GM18498 (cell line): Measurements from ENCODE around the gene CRYBB1.
"Not testable (repeated sequence)": the region's sequence is repeated elsewhere in the genome, so short reads cannot be mapped to it uniquely, and the experiment has no call there.

Source experiments
- ATAC-seq: cut with Tn5 transposase; IDR thresholded peaks from one replicate; pipeline ENCODE4 v1.9.1; 2021; ENCODE audit warnings: mild to moderate bottlenecking, moderate library complexity; ENCODE audit not compliant: unreplicated experiment

Gene CRYBB1

DNA sequence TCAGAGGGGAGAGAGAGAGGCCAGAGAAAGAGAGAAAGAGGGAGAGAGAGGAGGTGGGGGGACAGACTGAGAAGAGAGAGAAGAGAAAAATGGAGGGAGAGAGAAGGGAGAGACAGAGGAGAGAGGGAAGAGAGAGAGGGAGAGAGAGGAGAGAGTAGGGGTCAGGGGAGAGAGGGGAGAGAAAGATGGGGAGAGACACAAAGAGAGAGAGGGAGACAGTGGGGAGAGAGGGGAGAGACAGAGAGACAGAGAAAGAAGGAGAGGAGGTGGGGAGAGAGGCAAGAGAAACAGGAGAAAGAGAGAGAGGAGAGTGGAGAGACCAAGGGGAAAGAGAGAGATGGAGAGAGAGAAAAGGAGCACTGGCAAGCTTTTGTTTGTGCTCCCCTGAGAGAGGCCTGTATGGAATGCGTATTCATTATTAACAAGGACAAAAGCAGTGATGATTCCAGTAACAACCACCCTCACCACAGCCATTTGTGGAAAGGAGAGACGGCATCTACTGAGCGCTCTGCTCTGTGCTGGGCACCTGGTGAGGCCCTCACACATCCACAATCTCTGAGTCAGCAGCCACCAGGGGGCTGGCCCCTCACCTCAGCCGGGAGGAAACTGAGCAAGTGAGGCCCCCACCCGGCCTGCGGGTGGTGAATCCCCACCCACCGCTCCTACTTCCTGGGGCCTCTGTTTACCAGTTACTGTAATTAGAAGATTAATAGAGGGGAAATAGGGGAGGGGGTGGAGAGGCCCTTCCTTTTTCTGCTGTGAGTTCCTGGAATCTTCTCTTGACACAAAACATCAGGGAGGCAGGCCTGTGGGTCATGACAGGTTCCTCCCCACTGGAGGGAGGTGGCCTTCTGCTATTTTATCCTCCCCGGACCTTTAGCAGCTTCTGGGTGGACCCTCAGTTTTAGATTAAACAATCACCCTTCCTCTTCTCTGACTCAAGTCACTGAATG, 24.9 kb upstream of the CRYBB1 start:
- no peak for ATAC-seq

GRCh38 chr22:26636296-26636695, 18.5 kb upstream of the CRYBB1 start:
- ATAC-seq = no peak

GRCh38 chr22:26635117-26635516, 17.3 kb upstream of the CRYBB1 start:
- ATAC-seq = no peak

DNA sequence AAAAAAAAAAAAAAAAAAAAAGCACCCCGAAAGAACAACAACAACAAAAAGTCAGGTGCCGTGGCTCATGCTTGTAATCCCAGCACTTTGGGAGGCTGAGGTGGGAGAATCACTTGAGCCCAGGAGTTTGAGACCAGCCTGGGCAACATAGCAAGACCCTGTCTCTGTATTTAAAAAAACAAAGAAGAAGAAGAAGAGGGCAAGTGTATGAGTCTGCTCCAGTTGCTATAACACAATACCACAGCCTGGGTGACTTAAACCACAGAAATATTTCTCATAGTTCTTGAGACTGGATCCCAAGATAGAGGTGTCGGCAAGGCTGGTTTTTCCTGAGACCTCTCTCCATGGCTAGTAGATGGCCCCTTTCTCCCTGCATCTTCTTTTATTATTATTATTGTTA, 16.4 kb upstream of the CRYBB1 start:
- ATAC-seq = no peak

DNA sequence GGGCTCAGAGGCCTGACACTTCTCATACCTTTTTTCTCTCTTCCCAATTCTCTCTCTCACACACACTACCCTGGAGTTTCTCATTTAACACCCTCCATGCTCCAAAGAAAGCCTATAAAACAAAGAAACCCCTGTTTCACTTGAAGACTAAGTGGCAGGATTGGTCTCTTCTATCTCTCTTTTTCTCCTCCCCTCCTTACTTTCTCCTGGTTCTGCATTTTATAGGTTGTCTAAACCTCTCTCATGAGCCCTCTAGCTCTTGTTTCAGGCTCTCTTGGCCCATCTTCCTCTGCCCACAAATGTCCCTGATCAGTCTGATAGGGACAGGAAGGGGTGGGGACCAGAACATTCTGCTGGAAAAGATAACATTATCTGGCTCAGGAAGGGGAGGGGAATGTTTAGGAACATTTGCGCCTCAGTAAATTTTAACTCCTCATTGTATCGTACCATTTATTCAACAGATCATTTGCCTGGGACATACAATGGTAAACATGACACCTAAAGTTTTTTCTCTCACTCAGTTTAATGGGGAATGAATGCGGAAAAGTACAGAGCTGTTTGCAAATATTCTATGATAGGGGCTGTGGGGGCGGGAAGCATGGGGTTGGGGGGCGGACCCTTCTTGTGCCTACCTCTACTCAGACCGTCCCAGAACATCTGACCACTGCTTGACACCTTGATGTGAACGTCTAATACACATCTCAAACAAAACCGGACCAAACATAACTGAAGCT, 14.8 kb upstream of the CRYBB1 start:
- no peak for ATAC-seq

DNA sequence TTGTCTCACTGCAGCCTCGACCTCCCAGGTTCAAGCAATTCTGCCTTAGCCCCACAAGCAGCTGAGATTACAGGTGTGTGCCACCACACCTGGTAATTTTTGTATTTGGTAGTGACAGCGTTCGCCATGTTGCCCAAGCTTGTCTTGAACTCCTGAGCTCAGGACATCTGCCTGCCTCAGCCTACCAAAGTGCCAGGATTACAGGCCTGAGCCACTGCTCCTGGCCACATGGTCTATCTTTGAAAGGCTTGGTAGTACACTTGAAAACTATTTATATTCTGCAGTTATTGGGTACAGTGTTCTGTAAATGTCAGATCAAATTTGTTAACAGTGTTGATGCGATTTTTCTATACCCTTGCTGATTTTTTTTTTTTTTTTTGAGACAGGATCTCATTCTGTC, 13.5 kb upstream of the CRYBB1 start:
- ATAC-seq = no peak

DNA sequence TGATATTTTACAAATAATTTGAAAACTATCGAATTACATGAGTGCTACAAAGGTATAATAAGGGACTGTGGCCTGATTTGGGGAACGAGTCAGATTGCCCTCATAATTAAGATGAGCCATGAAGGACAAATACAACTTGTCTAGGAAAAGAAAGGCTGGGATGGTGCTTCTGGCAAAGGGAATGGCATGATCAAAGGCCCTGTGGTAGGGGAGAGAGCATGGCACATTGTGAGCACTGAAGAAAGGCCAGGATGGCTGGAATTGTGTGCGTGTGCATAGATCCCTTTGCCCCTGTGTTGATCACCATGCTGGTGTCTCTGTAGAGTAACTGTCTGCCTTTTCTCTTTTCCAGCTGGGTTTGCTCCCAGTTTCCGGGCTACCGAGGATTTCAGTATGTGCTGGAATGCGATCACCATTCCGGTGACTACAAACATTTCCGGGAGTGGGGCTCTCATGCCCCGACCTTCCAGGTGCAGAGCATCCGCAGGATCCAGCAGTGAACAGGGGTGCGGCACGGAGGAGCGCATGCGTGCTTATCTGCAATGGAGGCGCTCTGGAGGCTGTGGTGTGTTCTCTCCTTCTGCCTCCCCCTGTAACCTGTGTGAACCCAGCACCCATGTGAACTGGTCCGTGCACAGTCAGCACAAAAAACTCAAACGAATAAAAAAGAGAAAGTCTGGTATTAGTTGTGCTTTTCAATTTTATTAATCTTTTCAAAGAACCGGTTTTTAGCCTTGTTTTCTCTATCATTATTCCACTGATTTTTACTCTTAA, 12.3 kb upstream of the CRYBB1 start:
- no peak for ATAC-seq

DNA sequence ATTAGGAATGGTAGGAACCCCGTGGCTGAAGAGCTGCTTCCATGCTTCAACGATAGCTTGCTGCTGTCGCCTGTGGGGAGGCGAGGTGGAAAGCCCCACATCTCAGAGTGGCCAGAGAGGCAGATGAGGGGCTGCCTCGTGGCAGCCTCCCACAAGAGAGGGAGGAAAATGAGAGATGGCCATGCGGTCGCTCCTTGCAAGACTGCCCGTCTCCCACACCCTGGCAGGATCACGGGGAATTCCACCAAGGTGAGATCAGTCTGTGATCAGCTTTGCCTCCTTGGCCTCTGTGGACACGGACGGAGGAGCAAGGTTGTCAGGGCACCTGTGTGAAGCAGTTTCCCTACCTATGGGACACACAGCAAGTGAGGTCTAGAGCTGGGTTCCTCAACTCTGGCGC, 7.0 kb upstream of the CRYBB1 start:
- no peak for ATAC-seq

GRCh38 chr22:26623984-26624383, 6.2 kb upstream of the CRYBB1 start:
- no peak for ATAC-seq

DNA sequence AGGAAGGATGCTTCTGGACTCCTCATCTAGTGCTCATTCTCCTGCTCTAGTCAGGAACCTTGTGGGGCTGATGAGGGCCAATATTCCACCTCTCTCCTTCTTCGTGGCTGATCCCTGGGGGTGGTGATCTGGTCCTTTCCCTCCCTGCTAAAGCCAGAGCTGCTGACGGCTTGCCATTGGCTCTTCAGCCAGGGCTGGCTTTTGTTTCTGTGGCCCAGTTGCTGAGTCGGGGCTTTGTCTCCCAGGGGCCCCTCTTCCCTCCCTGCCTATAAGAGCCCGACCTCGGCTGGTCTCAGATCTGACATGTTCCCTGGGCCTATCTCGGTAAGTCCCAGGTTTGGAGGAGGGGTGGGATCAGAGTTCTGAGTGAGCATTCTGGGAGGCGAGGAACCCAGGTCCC, 3.8 kb upstream of the CRYBB1 start, which contains the start of gene CRYBA4:
Gene CRYBA4 (plus strand): TSS at position 301 of the 400 bp plus-strand sequence. CDS start 634 bp downstream, outside the sequence.
- no peak for ATAC-seq

DNA sequence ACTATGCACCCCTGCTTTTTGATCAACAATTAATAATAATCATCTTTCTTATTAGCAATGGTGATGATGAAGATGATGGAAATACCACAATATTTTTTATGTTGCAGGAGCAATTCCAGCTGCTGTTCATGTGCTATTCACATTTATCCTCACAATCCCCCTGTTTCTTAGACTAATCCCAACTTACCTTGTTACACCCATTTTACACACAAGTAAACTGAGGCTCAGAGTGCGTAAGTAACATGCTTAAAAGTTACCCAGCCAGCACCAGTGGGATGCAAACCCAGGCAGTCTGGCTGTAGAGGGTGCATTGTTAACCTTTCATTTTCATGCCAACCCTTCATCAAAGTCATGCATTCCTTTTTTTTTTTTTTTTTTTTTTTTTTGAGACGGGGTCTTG, 2.4 kb upstream of the CRYBB1 start:
- ATAC-seq = no peak

DNA sequence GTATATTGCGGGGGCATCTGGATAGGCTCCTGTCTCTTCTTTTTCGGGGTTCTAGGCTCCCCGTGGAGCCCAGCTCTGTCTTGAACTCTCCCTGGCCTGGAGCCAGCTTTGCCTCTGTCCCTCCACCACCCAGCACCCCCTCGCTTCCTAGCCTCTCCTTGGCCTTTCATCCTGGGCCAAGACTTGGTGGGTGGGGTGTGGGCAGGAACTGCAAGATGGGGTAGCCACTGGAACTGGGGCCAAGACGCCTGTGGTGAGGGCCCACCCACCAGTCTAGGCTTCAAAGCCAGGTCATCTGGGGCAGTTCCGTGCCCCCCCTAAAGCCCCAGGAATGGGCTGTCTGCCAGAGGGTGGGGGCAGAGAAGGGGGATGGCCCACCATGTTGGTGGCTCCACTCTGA, 1.7 kb upstream of the CRYBB1 start:
- no peak for ATAC-seq

- ATAC-seq = no peak
These were observed 628 bp upstream of the CRYBB1 start for GRCh38 chr22:26618455-26618854.

- ATAC-seq = no peak
These were observed 1.2 kb downstream of the CRYBB1 start for GRCh38 chr22:26616650-26617049.

DNA sequence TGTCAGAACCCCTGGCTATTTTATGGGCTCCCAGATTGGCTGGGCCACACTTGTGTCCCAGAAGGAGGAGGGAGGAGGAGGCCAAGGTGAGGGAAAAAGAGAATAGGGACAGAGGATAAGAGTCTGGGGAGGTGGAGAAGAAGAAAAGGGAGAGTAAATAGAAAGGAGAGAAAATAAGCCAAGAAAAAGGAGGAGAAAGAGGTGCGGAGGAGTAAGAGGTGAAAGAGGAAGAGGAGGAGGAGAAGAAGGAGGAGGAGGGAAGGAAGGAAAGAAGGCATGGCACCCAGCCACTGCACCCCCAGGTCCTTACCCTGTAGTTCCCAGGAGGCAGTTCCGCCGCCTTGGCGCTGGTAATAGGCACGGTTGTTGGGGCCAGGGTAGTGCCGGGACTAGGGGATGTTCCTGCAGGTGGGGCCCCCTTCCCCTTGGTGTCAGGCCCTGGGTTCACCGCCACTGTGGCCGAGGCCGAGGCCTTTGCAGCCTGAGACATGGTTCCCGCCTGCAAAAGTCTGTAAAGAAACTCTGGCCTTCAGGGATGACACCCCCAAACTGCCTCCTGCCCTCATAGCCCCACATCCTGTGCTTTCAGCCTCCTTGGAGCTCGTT, 1.9 kb downstream of the CRYBB1 start:
- ATAC-seq = no peak

- no peak for ATAC-seq
These were observed 2.7 kb downstream of the CRYBB1 start for GRCh38 chr22:26615149-26615548.

DNA sequence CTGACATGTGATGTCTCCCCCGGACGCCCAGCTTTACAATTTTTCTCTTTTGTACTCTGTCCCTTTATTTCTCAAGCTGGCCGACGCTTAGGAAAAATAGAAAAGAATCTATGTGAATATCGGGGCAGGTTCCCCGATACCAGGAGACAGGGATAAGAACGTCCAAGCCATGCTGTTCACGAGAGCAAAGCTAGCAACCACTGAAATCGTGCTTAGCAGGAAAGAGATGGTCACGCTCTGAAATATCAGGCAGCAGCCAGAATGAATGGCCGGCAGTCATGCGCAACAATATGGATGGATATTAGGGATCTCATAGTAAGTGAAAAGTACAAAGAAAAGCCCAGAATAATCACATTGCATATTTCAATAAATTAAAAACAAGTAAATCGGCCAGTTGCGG, 3.5 kb downstream of the CRYBB1 start:
- ATAC-seq = no peak

DNA sequence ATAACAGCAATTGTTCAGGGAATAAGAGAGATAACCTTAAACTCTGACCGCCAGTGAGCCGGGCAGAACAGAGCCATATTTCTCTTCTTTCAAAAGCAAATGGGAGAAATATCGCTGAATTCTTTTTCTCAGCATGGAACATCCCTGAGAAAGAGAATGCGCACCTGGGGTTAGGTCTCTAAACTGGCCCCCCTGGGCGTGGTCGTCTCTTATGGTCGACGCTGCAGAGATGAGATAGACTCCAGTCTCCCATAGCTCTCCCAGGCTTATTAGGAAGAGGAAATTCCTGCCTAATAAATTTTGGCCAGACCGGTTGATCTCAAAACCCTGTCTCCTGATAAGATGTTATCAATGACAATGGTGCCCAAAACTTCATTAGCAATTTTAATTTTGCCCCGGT, 4.1 kb downstream of the CRYBB1 start:
- not testable (repeated sequence) for ATAC-seq

- no peak for ATAC-seq
These were observed 5.2 kb downstream of the CRYBB1 start for GRCh38 chr22:26612652-26613051.

GRCh38 chr22:26610996-26611395, 6.8 kb downstream of the CRYBB1 start:
- no peak for ATAC-seq
